DOHH2 (cell line): Measurements from ENCODE around the gene SMIM10L2A.

Experiments used
- H3F3A ChIP-seq: fragments of 200-600 bp; sonication (generic), shearing (Covaris generic); 2 replicates; pipeline ENCODE4 v1.6.0; 2016; ENCODE audit warnings: antibody characterized with exemption, mild to moderate bottlenecking; ENCODE audit not compliant: control insufficient read depth, insufficient read depth
- H3K27ac ChIP-seq: fragments of 200-600 bp; sonication (generic); 2 replicates; pipeline ENCODE4 v1.5.1; 2014; ENCODE audit warnings: low read depth, mild to moderate bottlenecking, low read length, moderate library complexity
- H3K27me3 ChIP-seq: fragments of 200-600 bp; sonication (generic); 2 replicates; pipeline ENCODE4 v1.6.1; 2014; ENCODE audit warnings: mild to moderate bottlenecking, low read length, mixed read lengths; ENCODE audit not compliant: control insufficient read depth
- H3K36me3 ChIP-seq: fragments of 200-600 bp; sonication (generic); 2 replicates; pipeline ENCODE4 v1.6.1; 2014; ENCODE audit warnings: mild to moderate bottlenecking, low read length, moderate library complexity, mixed read lengths; ENCODE audit not compliant: control insufficient read depth
- H3K4me1 ChIP-seq: fragments of 200-600 bp; sonication (generic); 2 replicates; pipeline ENCODE4 v1.6.1; 2014; ENCODE audit warnings: mild to moderate bottlenecking, low read length, mixed read lengths; ENCODE audit not compliant: control insufficient read depth
- H3K4me2 ChIP-seq: fragments of 200-600 bp; sonication (generic); 2 replicates; pipeline ENCODE4 v1.6.0; 2014; ENCODE audit warnings: mild to moderate bottlenecking, low read length, moderate library complexity
- H3K4me3 ChIP-seq: fragments of 200-600 bp; sonication (generic); 2 replicates; pipeline ENCODE4 v1.5.1; 2014; ENCODE audit warnings: mild to moderate bottlenecking, low read length, mixed read lengths
- H3K79me2 ChIP-seq: fragments of 200-600 bp; sonication (generic); 2 replicates; pipeline ENCODE4 v1.6.1; 2014; ENCODE audit warnings: mild to moderate bottlenecking, low read length, mixed read lengths; ENCODE audit not compliant: control insufficient read depth
- H3K9me2 ChIP-seq: fragments of 200-600 bp; sonication (generic); replicated peaks from 2 replicates; pipeline ENCODE4 v1.6.1; 2014; ENCODE audit warnings: mild to moderate bottlenecking, low read length, mixed read lengths; ENCODE audit not compliant: control insufficient read depth
- H3K9me3 ChIP-seq: fragments of 200-600 bp; sonication (generic); 2 replicates; pipeline ENCODE4 v1.6.1; 2014; ENCODE audit warnings: antibody characterized with exemption, low read length, mixed read lengths; ENCODE audit not compliant: control insufficient read depth, insufficient read depth
- H4K20me1 ChIP-seq: fragments of 200-600 bp; sonication (generic); 2 replicates; pipeline ENCODE4 v1.6.0; 2014; ENCODE audit warnings: low read depth, mild to moderate bottlenecking, antibody characterized with exemption, low read length, moderate library complexity; ENCODE audit not compliant: control insufficient read depth, insufficient read depth
- CTCF ChIP-seq: fragments of 200-600 bp; sonication (generic); IDR thresholded peaks from one replicate; pipeline ENCODE4 v1.5.1; 2014; ENCODE audit warnings: antibody characterized with exemption, mild to moderate bottlenecking, low read depth, low read length; ENCODE audit not compliant: poor library complexity, severe bottlenecking
- EZH2phosphoT487 ChIP-seq: fragments of 200-600 bp; sonication (generic); IDR thresholded peaks from 2 replicates; pipeline ENCODE4 v1.6.1; 2017; ENCODE audit warnings: borderline replicate concordance, mild to moderate bottlenecking, antibody characterized with exemption, low read length, moderate library complexity, mixed read lengths

Gene SMIM10L2A

GRCh38 chrX:135383249-135383648 is 38.5 kb upstream of the SMIM10L2A start:
- no peaks in the 10 kb centered on the region for H4K20me1 ChIP-seq
- H3K4me3 ChIP-seq = no peak overlapping the region
- H3K4me2 ChIP-seq = no peak overlapping the region
- no peaks in the 10 kb centered on the region for H3K79me2 ChIP-seq
- H3K9me2 ChIP-seq = no peaks in the 10 kb centered on the region
- H3K4me1 ChIP-seq = no peaks in the 10 kb centered on the region
- TF ChIP-seq EZH2phosphoT487 = no peak
- no peak for TF ChIP-seq CTCF
- H3K27ac ChIP-seq = no peak overlapping the region
- H3K27me3 ChIP-seq = no peaks in the 10 kb centered on the region
- no peaks in the 10 kb centered on the region for H3K36me3 ChIP-seq
- no peaks in the 10 kb centered on the region for H3K9me3 ChIP-seq
- no peaks in the 10 kb centered on the region for H3F3A ChIP-seq

GRCh38 chrX:135384161-135384836 is 37.4 kb upstream of the SMIM10L2A start:
- Histone ChIP-seq H3K36me3 (no peaks in the 10 kb centered on the region), H3K9me3 (no peaks in the 10 kb centered on the region), H4K20me1 (no peaks in the 10 kb centered on the region), H3K79me2 (no peaks in the 10 kb centered on the region), H3K4me3 (no peak overlapping the region), H3K27ac (no peak overlapping the region), H3K27me3 (no peaks in the 10 kb centered on the region), H3F3A (no peaks in the 10 kb centered on the region), H3K4me1 (no peaks in the 10 kb centered on the region), H3K4me2 (no peak overlapping the region), H3K9me2 (no peaks in the 10 kb centered on the region)
- TF ChIP-seq CTCF = no peak
- no peak for TF ChIP-seq EZH2phosphoT487

GRCh38 chrX:135388841-135389240 is 32.9 kb upstream of the SMIM10L2A start:
- no peaks in the 10 kb centered on the region for H3K27me3 ChIP-seq
- no peaks in the 10 kb centered on the region for H3K9me2 ChIP-seq
- no peak for TF ChIP-seq CTCF
- TF ChIP-seq EZH2phosphoT487 = no peak
- no peaks in the 10 kb centered on the region for H3K79me2 ChIP-seq
- H3K4me2 ChIP-seq = no peak overlapping the region
- no peaks in the 10 kb centered on the region for H4K20me1 ChIP-seq
- H3K4me1 ChIP-seq = no peaks in the 10 kb centered on the region
- H3K9me3 ChIP-seq = no peaks in the 10 kb centered on the region
- no peak overlapping the region for H3K27ac ChIP-seq
- H3K36me3 ChIP-seq = no peaks in the 10 kb centered on the region
- no peak overlapping the region for H3K4me3 ChIP-seq
- no peaks in the 10 kb centered on the region for H3F3A ChIP-seq
